Measurements from ENCODE around the gene VEGFA.

VEGFA gene

DNA sequence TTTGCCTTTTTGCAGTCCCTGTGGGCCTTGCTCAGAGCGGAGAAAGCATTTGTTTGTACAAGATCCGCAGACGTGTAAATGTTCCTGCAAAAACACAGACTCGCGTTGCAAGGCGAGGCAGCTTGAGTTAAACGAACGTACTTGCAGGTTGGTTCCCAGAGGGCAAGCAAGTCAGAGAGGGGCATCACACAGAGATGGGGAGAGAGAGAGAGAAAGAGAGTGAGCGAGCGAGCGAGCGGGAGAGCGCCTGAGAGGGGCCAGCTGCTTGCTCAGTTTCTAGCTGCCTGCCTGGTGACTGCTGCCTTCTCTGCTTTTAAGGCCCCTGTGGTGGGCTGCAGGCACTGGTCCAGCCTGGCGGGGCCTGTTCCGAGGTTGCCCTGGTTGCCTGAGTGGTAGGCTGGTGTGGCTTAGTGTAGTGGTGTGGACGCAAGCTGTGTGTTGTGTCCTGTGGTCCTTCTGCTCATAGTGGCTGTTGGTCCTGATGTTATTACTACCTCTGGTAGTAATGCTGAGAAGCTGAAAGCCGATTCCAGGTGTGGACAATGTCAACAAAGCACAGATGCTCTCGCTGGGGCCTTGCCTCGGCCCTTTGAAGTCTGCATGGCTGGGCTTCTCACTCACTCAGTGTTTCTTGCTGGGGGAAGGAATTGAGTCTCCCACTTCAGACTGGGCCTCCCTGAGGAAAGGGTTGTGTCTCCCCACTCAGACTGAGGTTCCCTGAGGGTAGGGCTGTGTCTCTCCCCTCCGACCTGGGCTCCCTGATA, 12.1 kb downstream of the VEGFA start:
- no peaks in the 10 kb centered on the region for H3K9me3 Mint-ChIP-seq
- no peaks in the 10 kb centered on the region for H3K4me1 Mint-ChIP-seq
- no peak overlapping the region for H3K4me3 Mint-ChIP-seq
- peaks cover 13% of the 10 kb centered on the region for H3K36me3 Mint-ChIP-seq
- no peaks in the 10 kb centered on the region for H3K27me3 Mint-ChIP-seq
- peak overlapping the region; percentile 80 for H3K27ac Mint-ChIP-seq

DNA sequence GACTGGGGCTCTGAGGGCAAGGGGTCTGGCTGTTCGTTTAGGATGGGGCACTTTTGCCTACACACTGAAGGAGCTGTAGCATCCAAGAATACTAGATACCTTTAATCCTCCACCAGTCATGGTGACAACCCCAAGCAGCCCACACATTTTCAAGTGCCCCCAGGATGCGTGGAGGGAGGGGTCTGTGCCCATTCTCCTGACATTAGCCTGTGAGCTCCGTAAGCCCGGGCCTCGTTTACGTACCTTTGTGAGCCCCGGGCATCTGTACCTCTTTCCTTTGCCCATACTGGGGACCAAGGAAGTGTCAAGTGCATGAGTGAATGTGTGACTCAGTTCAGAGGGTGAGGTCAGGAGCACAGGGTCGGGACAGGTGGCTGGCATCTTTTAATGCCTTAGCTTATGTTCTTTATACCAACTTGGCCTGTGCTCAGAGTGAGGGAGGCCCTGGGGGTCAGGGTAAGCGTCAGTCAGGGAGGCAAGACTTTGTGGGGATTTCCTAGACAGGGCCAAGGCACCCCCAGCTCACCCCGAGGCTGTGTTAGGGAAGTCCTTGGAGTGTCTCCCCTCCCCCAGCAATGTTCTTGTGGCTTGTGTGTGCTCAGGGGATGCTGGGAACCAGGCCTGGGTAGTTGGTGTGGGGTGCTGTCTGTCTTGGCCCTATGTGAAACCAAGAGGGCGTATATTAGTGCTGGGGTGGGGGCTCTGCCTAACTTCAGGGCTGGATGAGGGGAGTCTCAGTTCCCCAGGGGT, 12.9 kb downstream of the VEGFA start:
- no peak overlapping the region for H3K4me3 Mint-ChIP-seq
- H3K4me1 Mint-ChIP-seq = no peaks in the 10 kb centered on the region
- H3K27ac Mint-ChIP-seq = no peak overlapping the region
- H3K36me3 Mint-ChIP-seq = peaks cover 13% of the 10 kb centered on the region
- no peaks in the 10 kb centered on the region for H3K9me3 Mint-ChIP-seq
- H3K27me3 Mint-ChIP-seq = no peaks in the 10 kb centered on the region

DNA sequence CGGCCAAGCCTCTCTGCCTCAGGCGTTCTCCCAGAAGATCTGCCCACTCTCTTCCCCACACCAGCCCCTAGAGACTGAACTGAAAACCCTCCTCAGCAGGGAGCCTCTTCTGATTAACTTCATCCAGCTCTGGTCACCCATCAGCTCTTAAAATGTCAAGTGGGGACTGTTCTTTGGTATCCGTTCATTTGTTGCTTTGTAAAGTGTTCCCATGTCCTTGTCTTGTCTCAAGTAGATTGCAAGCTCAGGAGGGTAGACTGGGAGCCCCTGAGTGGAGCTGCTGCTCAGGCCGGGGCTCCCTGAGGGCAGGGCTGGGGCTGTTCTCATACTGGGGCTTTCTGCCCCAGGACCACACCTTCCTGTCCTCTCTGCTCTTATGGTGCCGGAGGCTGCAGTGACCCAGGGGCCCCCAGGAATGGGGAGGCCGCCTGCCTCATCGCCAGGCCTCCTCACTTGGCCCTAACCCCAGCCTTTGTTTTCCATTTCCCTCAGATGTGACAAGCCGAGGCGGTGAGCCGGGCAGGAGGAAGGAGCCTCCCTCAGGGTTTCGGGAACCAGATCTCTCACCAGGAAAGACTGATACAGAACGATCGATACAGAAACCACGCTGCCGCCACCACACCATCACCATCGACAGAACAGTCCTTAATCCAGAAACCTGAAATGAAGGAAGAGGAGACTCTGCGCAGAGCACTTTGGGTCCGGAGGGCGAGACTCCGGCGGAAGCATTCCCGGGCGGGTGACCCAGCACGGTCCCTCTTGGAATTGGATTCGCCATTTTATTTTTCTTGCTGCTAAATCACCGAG, 14.2 kb downstream of the VEGFA start:
- Mint-ChIP-seq H3K36me3 (peaks cover 8% of the 10 kb centered on the region), H3K4me3 (no peak overlapping the region), H3K4me1 (no peaks in the 10 kb centered on the region), H3K9me3 (no peaks in the 10 kb centered on the region), H3K27me3 (no peaks in the 10 kb centered on the region), H3K27ac (no peak overlapping the region)

DNA sequence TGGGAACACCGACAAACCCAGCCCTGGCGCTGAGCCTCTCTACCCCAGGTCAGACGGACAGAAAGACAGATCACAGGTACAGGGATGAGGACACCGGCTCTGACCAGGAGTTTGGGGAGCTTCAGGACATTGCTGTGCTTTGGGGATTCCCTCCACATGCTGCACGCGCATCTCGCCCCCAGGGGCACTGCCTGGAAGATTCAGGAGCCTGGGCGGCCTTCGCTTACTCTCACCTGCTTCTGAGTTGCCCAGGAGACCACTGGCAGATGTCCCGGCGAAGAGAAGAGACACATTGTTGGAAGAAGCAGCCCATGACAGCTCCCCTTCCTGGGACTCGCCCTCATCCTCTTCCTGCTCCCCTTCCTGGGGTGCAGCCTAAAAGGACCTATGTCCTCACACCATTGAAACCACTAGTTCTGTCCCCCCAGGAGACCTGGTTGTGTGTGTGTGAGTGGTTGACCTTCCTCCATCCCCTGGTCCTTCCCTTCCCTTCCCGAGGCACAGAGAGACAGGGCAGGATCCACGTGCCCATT, 15.3 kb downstream of the VEGFA start:
- H3K9me3 Mint-ChIP-seq = no peaks in the 10 kb centered on the region
- H3K27ac Mint-ChIP-seq = no peak overlapping the region
- H3K4me1 Mint-ChIP-seq = no peaks in the 10 kb centered on the region
- peaks cover 8% of the 10 kb centered on the region for H3K36me3 Mint-ChIP-seq
- no peak overlapping the region for H3K4me3 Mint-ChIP-seq
- no peaks in the 10 kb centered on the region for H3K27me3 Mint-ChIP-seq

DNA sequence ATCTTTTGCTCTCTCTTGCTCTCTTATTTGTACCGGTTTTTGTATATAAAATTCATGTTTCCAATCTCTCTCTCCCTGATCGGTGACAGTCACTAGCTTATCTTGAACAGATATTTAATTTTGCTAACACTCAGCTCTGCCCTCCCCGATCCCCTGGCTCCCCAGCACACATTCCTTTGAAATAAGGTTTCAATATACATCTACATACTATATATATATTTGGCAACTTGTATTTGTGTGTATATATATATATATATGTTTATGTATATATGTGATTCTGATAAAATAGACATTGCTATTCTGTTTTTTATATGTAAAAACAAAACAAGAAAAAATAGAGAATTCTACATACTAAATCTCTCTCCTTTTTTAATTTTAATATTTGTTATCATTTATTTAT, 15.9 kb downstream of the VEGFA start:
- Mint-ChIP-seq H3K4me3 (no peak overlapping the region), H3K4me1 (no peaks in the 10 kb centered on the region), H3K27me3 (no peaks in the 10 kb centered on the region), H3K9me3 (no peaks in the 10 kb centered on the region), H3K27ac (no peak overlapping the region), H3K36me3 (peaks cover 8% of the 10 kb centered on the region)

DNA sequence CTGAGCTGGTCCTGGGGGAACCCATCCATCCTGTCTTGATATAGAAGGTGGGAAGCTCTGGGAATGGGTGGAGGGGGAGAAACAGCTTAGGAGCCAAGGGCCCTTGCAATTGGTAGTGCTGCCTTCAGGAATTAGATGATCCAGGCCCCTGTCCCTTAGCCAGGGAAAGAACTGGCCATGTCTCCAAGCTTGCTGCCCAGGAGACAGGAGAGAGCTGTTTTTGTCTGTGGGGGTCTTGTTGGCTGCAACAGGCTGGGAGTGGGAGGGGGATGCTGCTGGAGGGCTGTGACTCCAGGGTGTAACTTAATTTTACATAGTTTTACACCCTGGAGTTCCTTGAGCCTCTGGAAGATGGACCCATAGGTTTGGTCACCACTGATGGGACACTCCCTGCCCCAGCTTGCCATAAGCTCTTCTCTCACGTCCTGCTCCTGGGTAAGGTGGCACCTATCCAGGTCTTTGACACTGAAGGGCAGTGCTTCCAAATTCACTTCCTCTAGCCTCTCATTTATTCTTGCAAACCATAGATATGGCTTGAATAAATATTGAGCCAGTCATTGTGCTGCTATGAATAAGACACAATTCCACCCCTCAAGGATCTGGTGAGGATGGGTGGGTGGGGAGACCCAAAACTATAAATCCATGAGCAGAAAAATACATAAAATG, 16.8 kb downstream of the VEGFA start:
- H3K4me1 Mint-ChIP-seq = no peaks in the 10 kb centered on the region
- H3K9me3 Mint-ChIP-seq = no peaks in the 10 kb centered on the region
- peaks cover 7% of the 10 kb centered on the region for H3K36me3 Mint-ChIP-seq
- H3K4me3 Mint-ChIP-seq = no peak overlapping the region
- H3K27me3 Mint-ChIP-seq = no peaks in the 10 kb centered on the region
- no peak overlapping the region for H3K27ac Mint-ChIP-seq

DNA sequence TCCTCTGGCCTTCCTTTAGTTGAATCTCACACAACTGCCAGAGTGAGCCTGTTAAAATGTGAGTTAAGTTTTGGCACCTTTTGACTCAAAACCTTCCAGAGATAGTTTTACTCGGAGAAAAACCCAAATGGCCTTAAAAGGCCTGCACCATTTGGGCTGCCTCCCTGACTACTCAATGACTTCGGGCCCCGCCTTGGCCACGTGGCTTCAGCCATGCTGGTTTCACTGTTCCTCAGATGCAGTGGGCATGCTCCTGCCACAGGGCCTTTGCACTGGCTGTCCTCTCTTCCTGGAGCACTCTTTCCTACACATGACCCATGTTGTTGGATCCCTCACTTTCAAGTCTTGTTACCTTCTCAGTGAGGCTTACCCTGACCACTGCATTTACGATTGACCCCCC, 18.3 kb downstream of the VEGFA start:
- Mint-ChIP-seq H3K9me3 (no peaks in the 10 kb centered on the region), H3K36me3 (peaks cover 4% of the 10 kb centered on the region), H3K27me3 (no peaks in the 10 kb centered on the region), H3K4me1 (no peaks in the 10 kb centered on the region), H3K27ac (no peak overlapping the region), H3K4me3 (no peak overlapping the region)

DNA sequence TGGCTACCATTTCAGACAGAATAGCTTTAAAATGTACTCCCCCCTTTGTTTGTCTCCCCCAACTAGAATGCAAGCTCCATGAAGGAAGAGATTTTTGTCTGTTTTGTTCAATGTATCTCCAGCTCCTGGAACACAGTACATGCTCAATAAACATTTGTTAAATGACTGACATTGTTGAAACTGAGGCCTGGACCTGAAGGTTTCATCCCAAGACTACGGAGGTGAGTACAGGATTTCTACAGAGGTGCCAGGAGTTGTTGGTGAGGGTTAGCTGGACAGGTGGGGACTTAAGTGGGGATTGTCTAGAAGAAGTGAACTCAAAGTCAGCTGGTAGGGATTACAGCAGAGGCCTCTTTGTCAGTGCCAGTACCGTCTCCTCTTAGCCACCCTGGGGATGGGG, 19.4 kb downstream of the VEGFA start:
- no peaks in the 10 kb centered on the region for H3K4me1 Mint-ChIP-seq
- H3K27ac Mint-ChIP-seq = no peak overlapping the region
- no peak overlapping the region for H3K4me3 Mint-ChIP-seq
- no peaks in the 10 kb centered on the region for H3K27me3 Mint-ChIP-seq
- H3K36me3 Mint-ChIP-seq = peaks cover 3% of the 10 kb centered on the region
- H3K9me3 Mint-ChIP-seq = no peaks in the 10 kb centered on the region

DNA sequence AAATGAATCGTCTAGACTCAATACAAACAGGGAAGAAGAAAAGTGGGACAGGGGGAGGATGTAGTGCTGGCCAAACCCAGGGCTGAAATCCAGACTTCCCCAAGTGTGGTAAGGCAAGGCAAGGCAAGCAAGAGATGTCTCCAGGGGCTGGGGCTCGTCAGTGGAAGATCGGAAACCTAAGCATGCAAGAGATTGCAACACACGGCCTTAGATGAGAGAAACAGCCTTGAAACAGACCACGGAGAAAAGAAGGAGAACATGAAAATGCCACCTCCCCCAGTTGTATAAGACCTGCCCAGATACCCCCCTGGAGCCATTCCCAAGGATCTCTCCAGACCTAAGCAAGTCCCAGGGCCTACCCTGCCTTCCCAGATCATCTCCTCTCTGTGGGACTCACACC, 20.0 kb downstream of the VEGFA start:
- peaks cover 2% of the 10 kb centered on the region for H3K36me3 Mint-ChIP-seq
- H3K27ac Mint-ChIP-seq = no peak overlapping the region
- H3K27me3 Mint-ChIP-seq = no peaks in the 10 kb centered on the region
- H3K9me3 Mint-ChIP-seq = no peaks in the 10 kb centered on the region
- H3K4me1 Mint-ChIP-seq = no peaks in the 10 kb centered on the region
- H3K4me3 Mint-ChIP-seq = no peak overlapping the region

DNA sequence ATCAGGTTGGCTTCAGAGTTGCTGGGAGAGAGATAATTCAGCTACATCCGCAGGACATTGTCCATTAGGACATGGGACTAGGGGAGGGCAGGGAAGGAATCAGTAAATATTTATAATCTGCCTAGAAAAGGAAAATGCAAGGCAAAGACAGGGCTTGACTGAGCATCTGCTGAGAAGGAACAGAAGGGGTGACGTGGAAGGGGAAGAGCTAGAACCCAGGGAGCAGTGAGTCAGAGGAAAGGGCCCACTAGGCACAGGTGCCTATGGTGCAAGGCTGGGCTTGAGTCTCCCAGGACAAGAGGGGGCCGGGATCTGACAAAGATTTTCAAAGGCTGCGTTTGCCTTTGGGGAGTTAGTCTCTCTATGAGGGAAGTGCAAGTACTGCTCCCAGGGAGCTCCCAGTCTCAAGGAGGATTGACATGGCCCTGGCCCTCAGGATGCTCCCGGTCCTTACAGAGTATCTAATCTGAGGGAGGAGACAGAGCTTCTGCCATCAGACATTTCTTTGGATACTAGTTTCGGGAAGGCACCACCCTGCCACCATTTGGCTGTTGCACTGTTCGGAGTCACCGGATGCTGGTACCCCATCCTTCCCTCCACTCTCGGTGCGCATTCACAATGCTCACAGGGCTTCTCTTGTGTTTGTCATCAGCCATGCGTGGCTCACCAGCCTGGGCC, 21.9 kb downstream of the VEGFA start:
- Mint-ChIP-seq H3K9me3 (no peaks in the 10 kb centered on the region), H3K4me1 (no peaks in the 10 kb centered on the region), H3K36me3 (no peaks in the 10 kb centered on the region), H3K27ac (no peak overlapping the region), H3K4me3 (no peak overlapping the region), H3K27me3 (no peaks in the 10 kb centered on the region)

DNA sequence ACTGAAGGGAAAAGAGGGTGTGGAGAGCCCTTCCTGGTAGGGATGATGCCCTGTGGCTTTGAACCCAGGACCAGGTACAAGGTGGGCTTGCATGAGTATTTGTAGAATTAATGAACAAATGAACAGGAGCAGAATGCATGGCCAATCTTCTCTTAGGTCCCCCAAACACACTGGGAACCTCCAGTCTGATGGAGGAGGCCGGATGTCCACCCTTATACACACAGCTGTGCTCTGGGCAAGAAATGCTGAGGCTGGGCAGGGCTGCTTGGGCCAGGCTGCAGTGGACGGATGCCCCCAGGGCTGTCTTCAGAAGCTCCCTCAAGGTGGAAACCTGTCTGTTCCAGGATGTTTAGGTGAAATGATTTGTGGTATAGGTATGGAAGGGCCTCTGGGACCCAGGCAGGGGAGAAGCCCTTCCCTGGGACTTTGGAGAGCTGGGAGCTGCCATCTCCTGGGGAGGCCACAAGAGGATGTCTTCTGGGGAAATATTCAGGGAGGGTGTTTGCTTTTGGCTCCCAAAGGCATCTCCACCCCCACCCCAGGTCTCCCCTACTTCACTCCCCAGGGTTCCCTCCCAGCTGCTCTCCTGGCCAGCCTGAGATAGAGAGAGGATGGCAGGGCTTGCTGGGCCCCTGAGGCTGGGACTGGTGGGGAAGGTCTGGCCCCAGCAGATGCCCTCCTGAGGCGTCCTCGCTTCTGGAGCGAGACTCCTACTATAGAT, 23.3 kb downstream of the VEGFA start:
- H3K9me3 Mint-ChIP-seq = no peaks in the 10 kb centered on the region
- H3K4me3 Mint-ChIP-seq = no peak overlapping the region
- no peak overlapping the region for H3K27ac Mint-ChIP-seq
- H3K36me3 Mint-ChIP-seq = no peaks in the 10 kb centered on the region
- H3K27me3 Mint-ChIP-seq = no peaks in the 10 kb centered on the region
- no peaks in the 10 kb centered on the region for H3K4me1 Mint-ChIP-seq

DNA sequence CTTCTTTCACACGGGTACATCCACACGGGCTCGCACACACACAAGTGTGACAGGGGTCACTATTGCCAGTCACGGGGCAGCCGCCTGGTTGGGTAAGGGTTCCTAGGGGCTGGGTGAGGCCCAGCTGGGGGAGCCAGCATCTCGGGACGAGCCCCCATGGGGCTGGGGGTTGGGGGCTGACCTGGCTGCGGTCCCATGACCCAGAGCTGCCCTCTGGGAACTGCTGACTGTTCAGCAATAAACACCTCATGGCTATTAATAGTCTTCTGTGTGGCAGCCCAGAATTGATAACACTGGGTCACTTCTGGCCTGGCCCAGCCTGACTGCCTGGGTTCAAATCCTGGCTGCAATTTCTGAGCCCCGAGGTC, 23.8 kb downstream of the VEGFA start:
- Mint-ChIP-seq H3K4me3 (no peak overlapping the region), H3K27ac (no peak overlapping the region), H3K36me3 (no peaks in the 10 kb centered on the region), H3K4me1 (no peaks in the 10 kb centered on the region), H3K9me3 (no peaks in the 10 kb centered on the region), H3K27me3 (no peaks in the 10 kb centered on the region)

DNA sequence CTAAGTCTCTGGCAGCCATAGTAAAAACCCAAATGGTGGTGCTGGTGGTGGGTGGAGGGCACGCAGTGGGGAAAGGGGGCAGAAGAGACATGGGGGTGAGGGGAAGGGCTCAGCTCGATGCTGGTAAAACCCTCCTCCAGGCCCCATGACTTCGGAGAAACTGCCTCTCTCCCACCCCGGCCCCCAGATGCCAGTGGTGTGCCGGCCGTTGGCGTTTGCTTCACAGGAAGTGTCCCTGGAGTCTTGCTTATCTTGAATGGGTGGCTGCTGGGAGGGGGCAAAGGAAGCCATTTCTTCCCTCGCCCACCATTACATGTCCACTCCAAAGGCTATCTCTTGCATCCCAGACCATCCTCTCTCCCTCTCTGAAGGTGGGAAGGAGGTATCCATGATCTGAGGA, 25.4 kb downstream of the VEGFA start:
- no peak overlapping the region for H3K4me3 Mint-ChIP-seq
- H3K36me3 Mint-ChIP-seq = no peaks in the 10 kb centered on the region
- peaks cover 4% of the 10 kb centered on the region for H3K4me1 Mint-ChIP-seq
- no peaks in the 10 kb centered on the region for H3K27me3 Mint-ChIP-seq
- no peaks in the 10 kb centered on the region for H3K9me3 Mint-ChIP-seq
- H3K27ac Mint-ChIP-seq = no peak overlapping the region

DNA sequence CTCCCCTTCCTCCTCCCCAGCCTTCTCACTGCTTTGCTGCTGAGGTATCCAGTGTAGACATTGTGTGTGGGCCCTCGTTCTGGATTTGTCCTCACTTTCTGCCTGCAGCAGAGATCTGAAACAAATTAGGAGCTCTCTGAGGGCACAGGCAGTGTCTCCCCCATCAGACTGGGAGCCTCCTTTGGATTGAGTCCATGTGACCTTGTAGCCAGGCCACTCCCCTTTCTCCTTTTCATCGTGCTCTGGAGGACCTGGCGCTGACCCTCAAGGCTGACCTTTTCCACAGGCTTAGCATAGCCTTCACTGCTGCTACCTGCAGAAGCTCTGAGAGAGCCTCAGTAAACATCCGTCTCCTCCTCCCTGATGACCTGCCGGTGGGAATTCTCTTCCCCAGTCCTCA, 26.2 kb downstream of the VEGFA start:
- H3K4me1 Mint-ChIP-seq = peaks cover 7% of the 10 kb centered on the region
- no peak overlapping the region for H3K4me3 Mint-ChIP-seq
- H3K36me3 Mint-ChIP-seq = no peaks in the 10 kb centered on the region
- no peaks in the 10 kb centered on the region for H3K27me3 Mint-ChIP-seq
- H3K9me3 Mint-ChIP-seq = no peaks in the 10 kb centered on the region
- no peak overlapping the region for H3K27ac Mint-ChIP-seq

Data from activated naive CD4-positive, alpha-beta T cell treated with anti-CD3 and anti-CD28 coated beads, Interleukin-2, amount 50 U/mL, for 24 hours (primary cell).